NK-92 treated with Interleukin-12 subunit alpha and Interleukin-12 subunit beta, amount 100 ng/mL, for 24 hours (cell line): ENCODE data around the gene ITPKB.

Source experiments
- DNase-seq: peaks from one replicate; lab custom pipeline; 2025; lab: John Stamatoyannopoulos, UW

Gene ITPKB

DNA sequence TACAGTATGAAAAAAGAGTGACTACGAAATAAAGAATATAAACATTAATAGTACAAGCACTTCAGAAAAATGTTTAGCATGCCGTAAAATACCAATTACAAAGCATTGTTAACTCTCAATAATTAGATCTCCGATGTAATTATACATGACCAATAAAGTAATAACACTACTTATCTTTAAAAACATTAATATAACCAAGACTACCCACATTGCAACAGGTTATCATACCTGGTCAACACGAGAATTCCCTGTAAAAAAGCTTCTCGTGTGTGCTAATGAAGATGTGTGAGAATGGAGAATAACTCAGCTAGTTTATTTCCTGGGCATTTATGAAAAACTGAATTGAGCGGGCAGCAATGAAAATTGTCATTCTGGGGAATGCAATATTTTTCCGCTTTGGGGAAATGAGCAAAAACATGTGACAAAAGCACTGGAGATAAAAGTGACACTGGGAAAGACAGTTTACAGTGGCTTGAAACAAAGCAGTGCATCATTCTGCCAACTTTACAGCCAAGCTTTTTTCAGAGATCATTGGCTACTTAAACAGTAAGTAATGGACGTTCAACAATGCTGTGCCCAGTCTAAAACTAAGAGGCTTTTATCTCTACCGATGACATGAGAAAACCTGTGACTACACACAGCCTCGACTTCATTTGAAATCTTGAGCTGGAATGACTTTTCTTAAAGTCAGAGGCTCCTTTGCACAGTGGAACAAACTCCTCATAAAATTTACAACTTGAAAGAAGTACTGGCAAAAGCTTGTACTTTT is 34.7 kb downstream of the ITPKB start:
- no peak for DNase-seq

DNA sequence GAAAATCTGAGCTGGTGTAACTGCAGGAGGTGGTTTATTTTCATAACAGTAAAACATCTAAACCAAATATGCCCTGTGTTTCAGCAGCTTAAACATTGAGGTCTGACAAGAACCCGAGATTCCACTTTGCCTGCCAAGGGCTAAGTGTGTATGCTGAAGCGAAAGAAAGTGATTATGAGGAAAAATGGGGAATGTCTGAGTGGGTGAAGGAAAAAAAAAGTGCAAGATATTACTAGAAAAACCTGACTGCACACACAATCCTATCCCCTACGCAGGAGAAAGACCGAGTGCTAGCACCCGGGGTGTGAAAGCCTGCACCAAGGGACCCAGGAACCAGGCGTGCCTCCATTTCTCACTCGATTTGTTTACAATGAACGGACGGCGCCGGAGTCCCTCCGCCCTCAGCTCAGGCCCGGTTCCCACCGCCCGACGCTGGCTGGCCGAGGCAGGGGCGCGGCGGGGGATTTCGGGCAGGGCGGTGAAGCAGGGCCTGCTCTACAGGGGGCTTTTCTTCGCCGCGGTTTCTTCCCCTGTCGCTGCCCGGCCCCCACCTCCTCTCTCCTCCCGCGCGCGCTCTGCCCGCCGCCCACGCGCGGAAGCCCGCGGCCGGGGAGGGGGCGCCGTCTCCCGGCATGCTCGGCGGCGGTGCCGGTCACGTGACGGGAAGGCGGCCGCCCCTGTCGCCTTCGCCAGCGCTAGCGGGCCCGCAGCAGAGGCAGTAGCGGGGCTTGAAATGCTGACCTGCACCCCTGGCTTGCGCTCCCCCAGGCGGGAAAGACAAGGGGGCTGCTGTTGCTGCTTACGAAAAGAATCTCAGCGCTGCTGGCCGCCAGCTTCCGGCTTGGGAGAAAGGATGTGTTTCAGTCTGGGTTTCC is 35.9 kb downstream of the ITPKB start:
- DNase-seq = peak; percentile 70

DNA sequence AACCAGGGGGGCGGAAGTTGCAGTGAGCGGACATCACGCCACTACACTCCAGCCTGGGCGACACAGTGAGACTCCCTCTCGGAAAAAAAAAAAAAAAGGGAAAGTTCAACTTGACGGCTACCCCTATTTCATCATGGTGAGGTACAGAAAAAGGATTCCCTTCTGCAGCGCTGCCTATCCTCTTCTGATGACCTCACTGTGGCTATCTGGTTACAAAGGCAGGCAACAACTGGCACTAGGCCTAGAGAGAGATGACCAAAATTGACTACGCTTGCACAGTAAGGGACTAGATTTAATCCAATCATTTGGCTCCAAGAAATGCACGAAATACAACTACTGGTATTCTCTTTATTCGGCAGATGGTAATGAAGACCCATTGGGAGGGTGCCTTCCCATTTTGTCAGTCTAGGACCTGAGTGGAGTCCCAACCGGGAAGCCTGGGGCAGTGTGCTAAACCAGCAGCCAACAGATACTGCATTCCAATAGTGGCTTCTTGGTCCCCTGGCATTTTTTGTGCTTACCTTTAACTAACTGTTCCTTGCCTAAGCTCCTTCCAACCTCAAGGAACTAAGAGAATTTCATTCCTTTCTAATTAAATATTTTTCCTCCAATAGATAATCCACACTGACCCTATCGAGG is 36.6 kb downstream of the ITPKB start:
- DNase-seq = no peak

DNA sequence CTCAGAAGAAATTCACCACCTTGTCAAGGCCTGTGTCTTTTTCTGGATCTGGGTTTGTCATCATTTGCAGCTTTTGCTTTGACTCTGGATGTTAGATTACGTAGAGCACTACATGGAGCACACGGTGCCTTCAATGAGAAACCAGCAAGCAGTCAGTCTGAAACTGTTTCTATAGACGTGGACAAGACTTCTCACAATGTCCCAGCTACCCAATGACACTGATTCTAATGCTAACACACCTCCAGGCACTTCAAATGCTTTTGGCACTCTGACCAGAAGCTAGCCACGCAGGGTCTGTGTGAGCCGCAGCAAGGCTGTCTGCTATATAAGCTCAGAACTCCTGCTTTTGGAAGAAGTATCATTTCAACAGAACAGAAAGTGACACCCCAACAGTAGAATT is 38.2 kb downstream of the ITPKB start:
- DNase-seq = no peak

DNA sequence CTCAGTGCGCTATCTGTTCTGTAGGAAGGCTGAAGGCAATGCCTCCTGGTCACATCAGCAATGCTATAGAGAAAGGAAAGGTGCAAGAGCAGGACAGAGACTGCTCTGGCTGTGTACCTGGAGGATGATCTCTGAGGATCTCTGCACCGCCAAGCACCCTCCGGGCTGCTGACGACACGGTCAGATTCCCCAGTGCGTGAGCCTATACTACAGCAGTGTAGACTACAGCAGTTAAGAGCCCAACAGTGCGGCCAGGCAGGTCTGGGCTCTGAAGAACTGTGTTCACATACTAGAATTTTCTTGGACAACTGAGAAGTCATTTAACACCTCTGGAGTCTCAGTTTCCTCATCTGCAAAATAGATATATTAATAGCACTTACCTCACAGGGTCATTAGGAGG is 39.9 kb downstream of the ITPKB start:
- no peak for DNase-seq

DNA sequence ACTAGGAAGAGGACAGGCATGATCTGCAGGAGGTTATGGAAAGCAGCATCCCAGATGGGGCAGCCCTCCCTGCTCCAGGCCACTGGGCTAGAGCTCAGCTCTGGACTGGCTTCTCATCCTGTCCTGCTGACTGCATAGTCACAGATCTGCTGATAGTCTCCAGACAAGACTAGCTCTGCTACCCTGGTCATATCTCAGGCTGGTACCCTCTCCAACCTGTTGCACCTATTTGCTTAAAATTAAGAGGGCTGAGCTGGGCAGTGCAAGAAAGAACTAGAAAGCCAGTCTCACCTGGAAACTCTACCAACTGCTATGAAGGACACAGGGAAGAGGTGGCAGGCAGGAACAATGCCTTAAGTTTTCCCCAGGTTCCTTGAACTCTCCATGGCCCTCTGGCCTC is 40.4 kb downstream of the ITPKB start:
- DNase-seq = no peak

DNA sequence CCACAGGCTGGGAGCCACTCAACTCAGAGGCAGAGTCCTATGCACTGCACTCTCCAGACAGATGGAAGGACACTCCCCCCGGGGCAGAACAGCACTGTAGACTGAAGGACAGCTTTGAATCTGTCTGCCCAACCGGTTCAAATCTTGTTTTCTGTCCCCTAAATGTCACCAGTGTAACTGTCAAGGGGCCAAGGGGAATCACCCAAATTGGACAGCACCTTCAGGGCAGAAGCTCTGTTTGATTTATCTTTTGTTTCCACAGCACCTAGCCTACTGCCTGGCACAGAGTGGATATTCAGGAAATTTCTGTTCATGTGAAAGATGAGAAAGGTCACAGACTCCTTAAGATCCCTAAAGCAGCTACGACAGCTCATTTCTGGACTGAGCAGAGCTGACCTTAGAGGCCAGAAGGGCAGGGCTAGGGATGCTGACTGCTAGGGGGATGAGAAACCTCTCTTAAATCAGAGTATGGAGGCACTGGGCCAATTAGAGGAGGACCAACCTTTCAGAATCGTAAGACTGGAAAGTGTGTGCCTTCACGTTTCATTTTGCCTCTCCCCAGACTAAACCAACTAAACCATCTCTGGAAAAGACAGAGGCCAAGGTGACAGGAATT is 41.0 kb downstream of the ITPKB start:
- DNase-seq = no peak

DNA sequence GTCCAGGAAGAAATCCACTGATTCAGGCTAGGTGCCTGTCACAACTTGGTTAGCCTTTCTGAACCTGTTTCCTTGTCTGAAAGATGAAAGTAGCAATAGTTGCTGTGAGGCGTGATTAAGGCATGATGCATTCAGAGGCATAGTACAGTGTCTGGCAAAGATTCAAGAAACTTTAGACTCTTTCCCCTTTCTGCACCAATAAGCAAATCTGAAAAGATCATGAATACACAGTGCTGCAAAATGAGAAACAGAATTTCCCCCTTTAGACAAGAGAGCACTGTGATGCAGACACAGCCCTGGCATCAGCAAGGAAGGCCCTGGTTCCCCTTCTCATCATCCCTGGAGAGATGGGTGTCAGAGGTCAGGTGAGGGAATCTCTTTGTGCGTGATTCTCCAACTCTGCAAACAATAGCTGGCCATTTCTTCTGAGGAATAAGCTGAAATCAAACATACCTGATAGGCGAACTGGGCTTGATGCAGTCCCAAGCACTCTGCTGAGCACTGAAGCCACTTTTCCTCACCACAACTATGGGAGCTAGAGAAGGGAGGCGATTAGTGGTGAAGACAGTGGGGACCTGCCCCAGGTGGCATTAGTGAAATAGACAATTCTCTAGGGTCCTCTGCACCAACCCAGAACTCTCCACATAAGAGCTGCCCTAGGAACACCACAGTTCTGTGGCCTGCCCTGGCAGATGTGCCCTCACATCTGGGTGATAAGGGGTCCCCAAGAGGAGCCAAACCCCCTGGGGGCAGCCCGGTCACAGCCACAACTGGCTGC is 41.7 kb downstream of the ITPKB start:
- DNase-seq = no peak

DNA sequence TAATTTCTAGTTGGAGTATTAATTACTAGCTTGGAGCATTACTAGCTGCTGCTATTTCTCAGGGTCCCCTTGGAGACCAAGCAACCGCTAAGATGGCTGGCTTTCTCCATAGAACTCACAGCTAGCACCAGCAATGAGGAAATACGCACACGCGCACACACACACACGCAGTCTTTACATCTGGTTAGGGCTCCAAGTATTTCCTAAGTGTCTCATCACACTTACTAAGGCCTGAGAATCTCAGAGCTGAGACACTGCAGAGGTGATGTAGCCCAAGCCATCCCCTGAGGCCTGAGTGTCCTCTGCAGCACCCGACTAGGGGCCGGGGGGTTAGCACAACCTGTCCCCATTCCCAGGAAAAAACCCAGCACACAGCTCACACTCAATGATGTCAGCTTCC is 42.5 kb downstream of the ITPKB start:
- no peak for DNase-seq

DNA sequence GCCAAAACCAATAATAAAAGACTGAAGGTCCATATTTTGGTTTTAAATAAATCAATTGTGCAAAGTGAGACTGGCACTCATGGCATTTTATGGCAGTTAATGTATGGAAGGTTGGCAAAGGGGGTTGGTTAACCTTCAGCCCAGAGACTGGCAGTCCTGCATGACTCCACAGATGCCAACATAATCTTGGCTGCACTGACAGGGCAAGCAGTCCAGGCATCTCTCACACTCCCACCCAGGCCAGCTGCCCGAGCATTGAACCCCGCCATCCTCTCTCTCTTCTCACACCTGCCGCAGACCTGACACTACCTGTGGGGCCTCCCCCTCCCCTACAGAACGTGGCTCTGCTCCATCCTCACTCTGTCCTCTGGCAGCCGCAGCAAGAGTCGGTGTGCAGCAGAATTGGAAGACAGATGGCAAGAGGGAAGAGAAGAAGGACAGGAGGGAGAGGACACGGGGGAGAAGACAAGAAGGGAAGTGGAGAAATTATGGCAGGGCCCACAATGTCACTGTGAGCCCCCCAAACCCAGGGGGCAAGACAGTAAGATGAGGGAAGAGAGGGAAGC is 43.7 kb downstream of the ITPKB start:
- no peak for DNase-seq

DNA sequence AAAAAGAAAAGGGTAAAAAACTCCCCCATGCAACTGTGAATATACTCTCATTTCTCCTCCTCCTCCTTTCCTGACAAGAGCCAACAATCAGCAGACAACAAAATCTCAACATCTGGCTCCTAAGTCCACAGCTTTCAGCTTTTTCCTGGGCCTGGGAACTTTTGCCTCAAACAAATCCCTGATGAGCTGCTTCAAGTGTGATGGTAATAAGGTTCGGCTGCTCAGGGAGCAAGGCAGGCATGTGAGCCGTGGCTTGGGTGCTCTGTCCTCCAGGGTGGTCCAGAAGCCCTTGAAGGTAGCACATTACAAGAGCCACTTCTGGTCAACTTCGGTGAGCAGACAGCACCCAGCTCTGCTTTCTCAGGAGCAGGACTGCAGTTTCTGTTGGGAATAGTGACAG is 46.3 kb downstream of the ITPKB start:
- no peak for DNase-seq

DNA sequence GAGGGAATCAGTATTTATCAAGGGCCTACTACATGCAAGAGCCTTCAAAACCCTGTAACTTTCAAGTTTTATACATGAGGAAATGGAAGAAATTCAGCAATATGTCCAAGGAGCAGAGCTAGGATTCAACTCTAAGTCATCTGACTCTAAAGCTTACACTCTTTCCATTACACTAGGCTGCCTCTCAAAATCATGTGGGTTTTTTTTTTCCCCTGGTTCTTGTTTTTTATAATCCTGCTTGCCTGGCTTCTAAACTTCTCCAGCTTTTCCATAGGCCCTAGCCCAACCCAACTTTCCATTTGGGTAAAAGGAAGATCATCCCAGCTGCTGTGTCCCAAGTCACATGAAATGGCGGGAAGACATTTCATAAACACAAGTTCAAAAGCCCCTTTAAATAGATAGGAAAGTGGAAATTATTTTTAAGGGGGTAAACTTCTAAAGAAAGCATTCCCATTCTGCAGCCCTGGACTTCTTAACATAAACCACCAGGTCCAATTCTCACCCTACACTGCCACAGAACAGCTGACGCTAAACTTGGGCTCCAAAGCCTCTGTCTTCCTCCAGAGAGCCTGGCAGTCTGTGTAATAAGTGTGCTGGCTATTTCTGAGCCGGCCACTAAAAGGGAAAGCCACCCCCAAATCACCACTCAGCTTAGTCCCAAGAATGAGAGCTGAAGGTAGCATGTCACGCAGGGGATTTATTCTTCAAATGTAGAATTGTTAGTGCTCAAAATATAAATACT is 46.9 kb downstream of the ITPKB start:
- no peak for DNase-seq

DNA sequence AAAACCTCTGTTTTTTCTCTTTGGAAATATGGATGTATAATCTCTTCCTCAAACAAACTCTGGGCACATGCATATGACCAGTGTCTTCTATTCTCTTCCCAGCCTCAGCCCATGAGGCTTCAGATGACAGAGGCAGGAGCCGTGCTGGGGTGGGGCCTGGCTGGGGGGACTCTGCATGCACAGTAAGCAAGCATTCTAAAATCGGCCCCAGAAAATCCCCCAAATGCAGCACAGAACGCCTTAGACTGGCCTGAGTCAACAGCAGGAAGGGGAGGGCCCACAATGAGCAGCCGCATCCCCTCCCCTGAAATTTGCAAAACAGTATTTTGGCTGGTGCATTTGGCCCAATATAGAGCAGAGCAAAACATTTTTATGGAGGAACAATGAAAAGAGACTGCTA is 47.8 kb downstream of the ITPKB start:
- no peak for DNase-seq

DNA sequence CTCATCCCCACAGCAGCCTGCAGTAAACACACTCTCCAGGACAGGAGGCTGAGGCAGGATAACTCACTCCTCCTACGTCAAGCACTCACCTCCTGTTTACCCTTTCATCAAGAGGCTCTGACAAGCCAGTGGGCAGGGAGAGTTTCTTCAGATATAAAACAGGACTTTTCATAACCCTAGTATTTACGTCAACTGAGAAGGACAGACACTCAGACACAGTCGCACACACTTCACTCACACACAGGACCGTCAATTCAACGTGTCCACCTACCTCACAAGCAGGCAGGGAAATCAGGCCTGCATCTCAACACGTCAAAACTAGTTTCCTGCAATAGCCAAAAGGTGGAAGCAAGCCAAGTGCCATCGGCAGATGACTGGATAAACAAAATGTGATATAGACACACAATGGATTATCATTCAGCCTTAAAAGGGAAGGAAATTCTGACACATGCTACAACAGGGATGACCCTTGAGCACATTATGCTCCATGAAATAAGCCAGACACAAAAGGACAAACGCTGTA is 48.6 kb downstream of the ITPKB start:
- DNase-seq = no peak

DNA sequence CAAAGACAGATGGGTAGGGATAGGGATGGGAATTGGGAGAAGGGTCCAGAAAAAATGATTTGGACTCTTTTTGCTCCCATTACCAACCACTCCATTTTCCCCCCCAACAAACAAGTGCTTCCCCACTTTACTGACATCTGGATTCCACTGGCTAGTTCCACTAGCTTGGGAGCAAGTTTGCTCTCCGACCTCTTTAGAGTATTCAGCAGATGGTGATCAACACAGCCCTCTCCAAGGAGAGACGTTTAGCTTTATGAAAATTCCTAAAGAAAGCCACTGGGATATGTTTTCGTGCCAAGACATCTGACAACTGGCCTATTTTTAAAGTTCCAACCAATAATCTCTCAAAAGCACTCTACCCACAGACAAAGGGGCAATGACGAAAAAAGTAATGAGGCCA is 50.3 kb downstream of the ITPKB start:
- DNase-seq = no peak

DNA sequence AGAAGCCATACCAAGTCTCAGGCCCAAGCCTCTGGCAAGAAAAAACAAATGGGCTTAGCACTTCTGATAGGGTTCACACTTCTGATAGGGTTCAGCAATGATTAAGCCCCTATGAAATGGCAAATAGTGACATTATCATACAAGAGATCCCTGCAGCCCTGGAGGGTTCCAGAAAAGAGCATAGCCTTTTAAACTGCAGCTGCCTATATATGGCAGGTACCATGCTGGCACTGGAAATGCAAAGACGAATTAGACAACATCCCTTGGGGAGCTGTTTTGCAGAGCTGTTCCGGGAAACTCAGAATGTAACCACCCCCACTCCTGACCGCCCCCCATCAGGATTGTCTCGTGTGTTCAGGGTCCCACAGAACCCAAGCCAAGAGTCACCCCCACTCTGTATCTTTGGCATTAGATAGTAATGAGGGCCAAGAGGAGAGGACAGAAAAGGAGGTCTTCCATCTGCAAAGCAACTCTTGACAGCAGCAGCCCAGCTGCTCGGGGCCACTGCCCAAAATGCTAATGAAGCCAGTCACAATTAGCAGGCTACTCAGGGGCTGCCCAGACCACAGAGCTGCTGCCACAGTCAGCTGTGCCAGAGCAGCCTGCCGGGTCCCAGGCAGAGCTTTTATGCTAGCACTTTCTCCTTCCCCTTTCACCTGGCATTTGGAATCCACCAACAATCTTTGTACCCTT is 50.9 kb downstream of the ITPKB start:
- DNase-seq = no peak

DNA sequence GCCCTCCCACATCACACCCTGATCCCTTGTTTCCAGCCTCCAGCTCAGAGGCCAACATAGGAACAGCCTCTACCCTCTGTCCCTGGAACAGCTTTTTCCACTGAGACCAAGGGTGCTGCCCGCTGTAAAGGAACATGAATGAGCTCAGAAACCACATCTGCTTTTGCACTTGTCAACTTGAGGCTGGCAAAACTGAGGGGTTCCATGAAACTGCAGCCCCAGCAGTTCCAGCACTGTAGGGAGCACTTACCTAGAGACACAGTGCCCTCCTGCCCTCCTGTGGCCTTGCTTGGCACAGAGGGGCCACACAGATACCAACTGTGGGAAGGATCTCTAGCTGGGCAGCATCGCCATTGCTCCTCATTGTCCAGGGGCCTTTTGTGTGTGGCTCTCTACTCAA is 51.7 kb downstream of the ITPKB start:
- DNase-seq = no peak

DNA sequence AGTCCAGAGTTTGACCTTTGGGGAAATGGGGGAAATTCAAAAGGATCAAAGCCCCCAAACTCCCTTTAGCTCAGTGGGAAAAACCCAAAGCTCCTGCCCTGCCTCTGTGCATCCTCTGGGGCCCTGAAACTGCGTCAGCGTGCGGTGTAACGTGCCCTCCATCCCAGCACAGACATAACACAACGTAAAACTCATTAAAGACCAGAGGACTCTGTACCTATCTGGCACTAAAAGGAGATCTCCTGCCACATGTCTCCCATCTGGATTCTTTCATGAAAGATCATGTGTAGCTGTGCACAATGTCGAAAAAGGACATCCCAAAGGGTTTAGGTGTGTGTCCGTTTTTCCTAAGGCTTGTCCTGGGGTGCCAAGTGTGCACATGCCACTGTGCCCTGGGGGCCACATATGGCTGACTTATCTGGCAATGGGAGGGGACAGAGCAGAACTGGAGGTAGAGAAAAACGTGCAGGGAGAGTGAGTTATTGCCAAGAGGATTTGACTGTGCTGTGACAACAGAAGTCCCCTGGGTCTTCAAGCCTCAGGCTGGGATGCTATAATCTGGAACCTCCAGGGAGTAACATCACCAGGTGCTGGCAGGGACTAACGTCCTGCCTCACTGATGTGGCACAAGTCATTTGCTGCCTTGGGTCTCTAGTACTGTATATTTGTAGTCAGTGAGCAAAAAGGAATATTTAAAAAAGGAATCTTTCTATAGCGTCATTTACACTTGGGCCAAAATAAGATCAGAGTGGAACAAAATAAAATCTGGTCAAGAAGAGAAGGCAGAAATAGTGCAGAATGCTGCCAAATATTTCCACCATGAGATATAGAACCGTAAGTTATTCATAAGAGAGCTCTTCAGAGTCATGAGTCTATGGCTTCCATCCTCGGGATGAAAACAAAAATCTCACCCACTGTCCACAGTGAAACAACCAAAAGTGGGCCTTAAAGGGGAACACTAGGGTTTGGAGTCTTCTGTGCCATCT is 52.3 kb downstream of the ITPKB start:
- no peak for DNase-seq
